Measurements from ENCODE around the gene SLC22A23.

DNA sequence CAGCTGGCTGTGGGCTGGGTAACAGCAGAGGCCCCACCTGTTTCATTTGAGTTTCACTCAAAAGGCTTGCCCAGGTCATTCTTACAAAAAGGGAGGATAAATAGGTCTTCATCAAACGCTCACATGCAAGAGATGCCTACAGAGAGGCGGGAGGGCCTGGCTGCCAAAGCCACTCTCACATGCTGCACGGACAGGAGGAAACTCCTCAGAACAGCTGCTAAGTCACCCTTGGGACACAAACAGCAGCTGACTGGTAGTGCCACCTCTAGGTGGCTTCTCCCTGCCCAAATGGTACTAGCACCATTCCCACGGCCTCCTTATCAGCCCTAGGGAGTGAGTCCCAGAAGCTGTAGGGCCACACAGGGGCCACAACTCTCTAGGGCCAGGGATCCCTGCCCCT, 23.8 kb downstream of the SLC22A23 start:
- TF ChIP-seq SP2 (tag by site-specific recombination; IDR thresholded peaks at IDR 0.05) (no peak), ZNF660 (tag by site-specific recombination; IDR thresholded peaks at IDR 0.05) (no peak), TCF7L2 (IDR thresholded peaks at IDR 0.05; ENCODE audit: borderline replicate concordance, low read depth, low read length) (no peak), MYNN (tag by site-specific recombination; IDR thresholded peaks at IDR 0.05; ENCODE audit: borderline replicate concordance) (no peak), ZNF670 (tag by site-specific recombination; IDR thresholded peaks at IDR 0.05; ENCODE audit: low read depth) (no peak)
- TF ChIP-seq, protein P1, sequence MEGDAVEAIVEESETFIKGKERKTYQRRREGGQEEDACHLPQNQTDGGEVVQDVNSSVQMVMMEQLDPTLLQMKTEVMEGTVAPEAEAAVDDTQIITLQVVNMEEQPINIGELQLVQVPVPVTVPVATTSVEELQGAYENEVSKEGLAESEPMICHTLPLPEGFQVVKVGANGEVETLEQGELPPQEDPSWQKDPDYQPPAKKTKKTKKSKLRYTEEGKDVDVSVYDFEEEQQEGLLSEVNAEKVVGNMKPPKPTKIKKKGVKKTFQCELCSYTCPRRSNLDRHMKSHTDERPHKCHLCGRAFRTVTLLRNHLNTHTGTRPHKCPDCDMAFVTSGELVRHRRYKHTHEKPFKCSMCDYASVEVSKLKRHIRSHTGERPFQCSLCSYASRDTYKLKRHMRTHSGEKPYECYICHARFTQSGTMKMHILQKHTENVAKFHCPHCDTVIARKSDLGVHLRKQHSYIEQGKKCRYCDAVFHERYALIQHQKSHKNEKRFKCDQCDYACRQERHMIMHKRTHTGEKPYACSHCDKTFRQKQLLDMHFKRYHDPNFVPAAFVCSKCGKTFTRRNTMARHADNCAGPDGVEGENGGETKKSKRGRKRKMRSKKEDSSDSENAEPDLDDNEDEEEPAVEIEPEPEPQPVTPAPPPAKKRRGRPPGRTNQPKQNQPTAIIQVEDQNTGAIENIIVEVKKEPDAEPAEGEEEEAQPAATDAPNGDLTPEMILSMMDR (tag by site-specific recombination; IDR thresholded peaks at IDR 0.05), result no peak; the same call in 1 of the 2 replicates
- TF ChIP-seq, protein P2, sequence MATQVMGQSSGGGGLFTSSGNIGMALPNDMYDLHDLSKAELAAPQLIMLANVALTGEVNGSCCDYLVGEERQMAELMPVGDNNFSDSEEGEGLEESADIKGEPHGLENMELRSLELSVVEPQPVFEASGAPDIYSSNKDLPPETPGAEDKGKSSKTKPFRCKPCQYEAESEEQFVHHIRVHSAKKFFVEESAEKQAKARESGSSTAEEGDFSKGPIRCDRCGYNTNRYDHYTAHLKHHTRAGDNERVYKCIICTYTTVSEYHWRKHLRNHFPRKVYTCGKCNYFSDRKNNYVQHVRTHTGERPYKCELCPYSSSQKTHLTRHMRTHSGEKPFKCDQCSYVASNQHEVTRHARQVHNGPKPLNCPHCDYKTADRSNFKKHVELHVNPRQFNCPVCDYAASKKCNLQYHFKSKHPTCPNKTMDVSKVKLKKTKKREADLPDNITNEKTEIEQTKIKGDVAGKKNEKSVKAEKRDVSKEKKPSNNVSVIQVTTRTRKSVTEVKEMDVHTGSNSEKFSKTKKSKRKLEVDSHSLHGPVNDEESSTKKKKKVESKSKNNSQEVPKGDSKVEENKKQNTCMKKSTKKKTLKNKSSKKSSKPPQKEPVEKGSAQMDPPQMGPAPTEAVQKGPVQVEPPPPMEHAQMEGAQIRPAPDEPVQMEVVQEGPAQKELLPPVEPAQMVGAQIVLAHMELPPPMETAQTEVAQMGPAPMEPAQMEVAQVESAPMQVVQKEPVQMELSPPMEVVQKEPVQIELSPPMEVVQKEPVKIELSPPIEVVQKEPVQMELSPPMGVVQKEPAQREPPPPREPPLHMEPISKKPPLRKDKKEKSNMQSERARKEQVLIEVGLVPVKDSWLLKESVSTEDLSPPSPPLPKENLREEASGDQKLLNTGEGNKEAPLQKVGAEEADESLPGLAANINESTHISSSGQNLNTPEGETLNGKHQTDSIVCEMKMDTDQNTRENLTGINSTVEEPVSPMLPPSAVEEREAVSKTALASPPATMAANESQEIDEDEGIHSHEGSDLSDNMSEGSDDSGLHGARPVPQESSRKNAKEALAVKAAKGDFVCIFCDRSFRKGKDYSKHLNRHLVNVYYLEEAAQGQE (tag by site-specific recombination; IDR thresholded peaks at IDR 0.05), result no peak
